LNCAP (cell line): ENCODE data around the gene CSMD2.

ENCODE experiments used
- CTCF ChIP-seq: fragments of 450-650 bp; IDR thresholded peaks from 2 replicates; pipeline ENCODE4 v1.5.1; 2017; ENCODE audit warnings: mild to moderate bottlenecking

CSMD2 gene

DNA sequence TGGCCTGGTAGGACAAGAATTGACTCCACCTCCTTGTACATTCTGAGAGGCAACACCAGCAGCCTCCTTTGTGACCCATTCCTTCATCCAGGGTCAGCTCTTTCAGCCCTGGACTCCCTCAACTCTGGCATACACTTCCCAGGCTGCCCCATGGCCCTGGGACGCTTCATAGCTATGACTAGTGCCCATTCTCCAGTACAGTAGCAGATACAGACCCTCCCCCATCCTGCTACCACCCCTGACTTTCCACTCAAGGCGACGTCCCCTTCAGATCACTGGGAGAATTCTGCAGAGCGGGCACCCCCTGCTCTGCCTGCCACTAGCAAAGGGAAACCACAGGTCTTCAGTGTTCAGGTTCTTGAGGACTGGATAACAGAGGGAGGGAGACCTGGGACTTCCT, 400.9 kb downstream of the CSMD2 start:
- TF ChIP-seq CTCF: no peak

DNA sequence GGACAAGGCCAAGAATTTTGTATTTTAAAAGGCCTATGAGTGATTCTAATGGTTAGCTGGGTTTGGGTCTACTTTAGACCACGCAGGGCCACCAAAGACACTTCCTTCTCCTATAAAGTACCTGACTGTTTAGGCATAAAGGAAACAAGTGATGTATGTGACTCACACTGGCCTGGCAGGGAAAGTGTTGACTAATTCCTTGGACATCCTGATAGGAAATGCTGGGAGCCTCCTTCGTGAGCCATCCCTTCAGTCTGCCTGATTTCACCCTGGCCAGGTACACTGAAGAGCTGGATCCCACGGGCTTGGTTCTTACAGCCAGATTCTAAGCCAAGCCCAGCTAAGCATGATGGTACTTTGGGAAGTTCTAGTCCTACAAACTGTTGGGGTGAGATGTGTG, 401.6 kb downstream of the CSMD2 start:
- TF ChIP-seq CTCF: no peak

- no peak for TF ChIP-seq CTCF
These were observed 402.1 kb downstream of the CSMD2 start for GRCh38 chr1:33762962-33763361.

DNA sequence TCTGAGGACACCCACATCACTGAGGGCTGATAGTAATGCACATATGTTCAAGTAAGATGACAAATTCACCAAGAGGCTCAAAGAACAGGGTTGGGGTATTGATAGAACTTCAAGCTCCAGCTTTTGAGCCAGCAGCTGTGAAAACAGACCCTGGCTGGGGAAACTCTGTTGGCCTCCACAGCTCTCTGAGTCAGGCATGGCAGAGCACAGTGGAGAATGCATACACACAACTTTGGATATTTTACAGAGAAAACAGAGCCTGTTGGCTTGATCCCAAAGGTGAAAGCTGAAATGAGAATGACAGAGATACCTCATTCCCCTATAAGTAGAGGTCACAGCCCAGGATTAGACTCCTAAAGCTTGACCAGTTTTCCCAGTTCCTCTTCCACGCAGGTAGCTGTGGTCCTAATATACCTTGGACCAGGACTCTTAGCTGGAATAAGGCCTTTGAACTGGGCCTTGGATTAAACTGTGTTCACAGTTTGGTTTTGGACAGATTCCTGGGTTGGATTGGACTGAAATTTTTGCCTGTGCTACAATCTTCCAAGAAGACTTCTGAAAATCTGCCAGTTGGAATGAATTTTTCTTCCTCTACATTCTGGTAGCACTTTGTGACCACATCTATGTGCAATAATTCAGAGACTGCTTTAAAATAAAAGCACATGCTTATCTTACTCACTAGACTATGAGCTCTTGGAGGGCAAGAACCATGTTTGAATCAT, 402.8 kb downstream of the CSMD2 start:
- TF ChIP-seq CTCF: no peak

- TF ChIP-seq CTCF: no peak
These were observed 406.3 kb downstream of the CSMD2 start for GRCh38 chr1:33758698-33759097.

- TF ChIP-seq CTCF: no peak
These were observed 411.8 kb downstream of the CSMD2 start for GRCh38 chr1:33753087-33753856.

- no peak for TF ChIP-seq CTCF
These were observed 419.1 kb downstream of the CSMD2 start for GRCh38 chr1:33745942-33746341.
